Endometrial microvascular endothelial cells (primary cell): ENCODE results near the gene TAS2R1. TPM values are rescaled to one million over a fixed set of nuclear protein-coding genes. Genes with fewer than 3 reads are reported as not detected.

Experiments used
- in situ Hi-C: cut with HindIII; loops from 2 replicates; pipeline ENCODE4 v1.10.0; 2017; ENCODE audit warnings: low sequenced_read_pairs, low pct_unique_long_range_greater_than_20kb; ENCODE audit errors: inconsistent ontology term
- total RNA-seq: library from RNA; depleted of rRNA; stranded (reverse); fragments of >200 nt; gene quantifications from one replicate; pipeline ENCODE4 v1.2.3, GENCODE V29; 2015; ENCODE audit errors: inconsistent ontology term

The TAS2R1 gene, protein sequence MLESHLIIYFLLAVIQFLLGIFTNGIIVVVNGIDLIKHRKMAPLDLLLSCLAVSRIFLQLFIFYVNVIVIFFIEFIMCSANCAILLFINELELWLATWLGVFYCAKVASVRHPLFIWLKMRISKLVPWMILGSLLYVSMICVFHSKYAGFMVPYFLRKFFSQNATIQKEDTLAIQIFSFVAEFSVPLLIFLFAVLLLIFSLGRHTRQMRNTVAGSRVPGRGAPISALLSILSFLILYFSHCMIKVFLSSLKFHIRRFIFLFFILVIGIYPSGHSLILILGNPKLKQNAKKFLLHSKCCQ
- total RNA-seq: not detected

DNA sequence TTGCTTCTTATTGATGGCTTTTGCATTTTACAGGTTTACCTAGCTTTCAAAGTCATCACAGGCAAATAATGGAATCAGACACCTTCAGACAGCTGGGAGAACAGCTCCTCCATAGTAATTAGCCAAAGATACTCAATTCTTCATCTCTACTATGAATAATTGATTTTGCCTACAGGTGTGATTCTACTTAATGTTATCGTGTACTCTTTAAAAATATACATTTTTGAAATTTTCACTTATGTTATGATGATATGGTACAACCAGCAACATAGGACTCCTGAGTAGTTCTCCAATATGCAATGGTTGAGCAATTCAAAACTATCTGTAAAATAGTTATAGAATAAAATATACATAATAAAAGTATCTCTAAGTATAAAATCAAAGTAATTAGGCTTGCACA is at the start of gene TAS2R1:
Gene TAS2R1 (minus strand): TSS at position 101 of the 400 bp plus-strand sequence. CDS start 319 bp downstream, outside the sequence.
- in situ Hi-C loops: no loop called here

DNA sequence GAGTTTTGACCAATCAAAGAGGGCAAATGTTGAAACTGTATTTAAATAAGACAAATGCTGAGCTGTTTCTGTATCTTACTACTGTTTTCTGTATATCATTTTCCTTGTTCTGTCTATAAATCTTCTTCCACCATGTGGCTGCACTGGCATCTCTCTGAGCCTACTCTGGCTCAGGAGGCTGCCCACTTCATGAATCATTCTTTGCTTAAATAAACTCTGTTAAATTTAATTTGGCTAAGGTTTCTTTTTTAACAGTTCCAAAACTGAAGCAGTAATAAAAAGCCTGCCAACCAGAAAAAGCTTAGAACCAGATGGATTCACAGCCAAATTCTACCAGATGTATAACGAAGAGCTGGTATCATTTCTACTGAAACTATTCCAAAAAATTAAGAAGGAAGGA is 40.2 kb upstream of the TAS2R1 start:
- in situ Hi-C loops: no loop called here

DNA sequence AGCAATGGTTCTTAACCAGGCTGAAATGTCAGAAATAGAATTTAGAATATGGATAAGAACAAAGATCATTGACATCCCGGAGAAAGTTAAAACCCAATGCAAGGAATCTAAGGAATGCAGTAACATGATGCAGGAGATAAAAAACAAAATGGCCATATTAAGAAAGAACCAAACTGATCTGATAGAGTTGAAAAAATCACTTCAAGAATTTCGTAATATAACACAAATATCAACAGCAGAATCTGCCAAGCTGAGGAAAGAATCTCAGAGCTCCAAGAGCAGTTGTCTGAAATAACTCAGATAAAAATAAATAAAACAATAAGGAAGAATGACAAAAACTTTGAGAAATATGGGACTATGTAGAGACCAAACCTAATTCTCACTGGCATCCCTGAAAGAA is 37.8 kb upstream of the TAS2R1 start:
- in situ Hi-C loops: no loop called here

DNA sequence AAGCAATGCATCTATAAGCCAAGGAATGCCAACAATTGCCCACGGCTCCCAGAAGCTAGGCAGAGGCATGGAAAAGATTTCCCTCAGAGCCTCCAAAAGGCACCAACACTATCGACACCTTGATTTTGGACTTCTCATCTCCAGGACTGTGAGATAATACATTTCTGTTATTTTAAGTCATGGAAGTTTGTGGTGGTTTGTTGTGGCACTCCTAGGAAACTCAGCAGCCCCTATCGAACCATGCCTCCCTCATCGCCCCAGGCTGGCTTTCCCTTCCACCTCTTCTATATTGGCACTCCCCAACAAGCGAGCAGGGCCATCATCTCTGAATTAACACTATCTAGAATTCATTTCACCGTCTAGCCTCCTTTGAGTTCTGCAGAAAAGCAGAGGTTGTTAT is 33.7 kb upstream of the TAS2R1 start:
- in situ Hi-C loops: no loop called here

DNA sequence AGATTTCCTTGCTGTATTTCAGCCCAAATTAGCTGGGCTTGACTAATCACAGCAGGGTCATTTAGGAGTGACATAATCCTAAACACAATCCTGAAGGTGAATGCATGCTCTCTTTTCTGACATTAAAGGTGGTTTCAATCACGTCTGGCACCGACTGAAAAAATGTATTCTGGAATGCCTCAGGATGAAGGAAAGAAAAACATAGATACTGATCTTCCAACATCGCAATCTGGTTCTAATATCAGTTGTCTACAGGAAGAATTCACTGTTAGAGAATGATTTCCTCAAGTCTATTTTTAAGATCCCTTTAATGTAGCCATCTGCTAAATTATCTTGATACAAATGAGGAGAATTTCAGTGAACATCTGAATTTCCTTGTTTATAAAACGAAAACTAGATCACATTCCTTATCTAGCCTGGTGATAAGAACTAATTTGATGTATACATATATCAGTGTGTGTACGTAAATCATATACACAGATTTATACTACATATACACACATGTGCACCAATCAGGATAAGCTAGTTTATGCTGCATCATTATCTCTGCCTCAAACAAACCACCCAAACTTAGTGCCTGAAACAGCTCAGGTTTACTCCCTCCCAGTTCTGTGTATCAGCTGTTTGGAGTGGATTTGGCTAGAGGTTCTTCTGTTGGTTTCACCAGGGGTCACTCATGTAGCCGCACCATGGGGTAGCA is 31.3 kb upstream of the TAS2R1 start:
- in situ Hi-C loops: no loop called here

DNA sequence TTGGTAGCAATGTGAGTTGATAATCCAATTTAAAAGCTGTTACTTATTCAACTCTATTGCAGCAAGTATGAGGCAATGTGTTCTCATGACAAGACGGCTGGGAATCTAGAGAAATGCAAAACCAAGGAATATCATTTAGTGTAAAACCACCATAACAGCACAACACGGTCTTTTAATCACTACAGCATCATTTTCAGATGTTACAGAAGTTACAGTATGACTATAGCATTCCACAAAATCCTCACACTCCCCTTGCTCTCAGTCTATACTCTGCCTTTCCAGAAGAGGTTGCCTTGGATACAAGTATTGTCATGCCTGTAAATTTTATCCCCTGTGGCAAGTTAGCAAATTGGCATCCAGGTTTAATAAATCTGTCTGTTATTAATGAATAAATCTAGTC is 28.6 kb upstream of the TAS2R1 start:
- in situ Hi-C loops: no loop called here

DNA sequence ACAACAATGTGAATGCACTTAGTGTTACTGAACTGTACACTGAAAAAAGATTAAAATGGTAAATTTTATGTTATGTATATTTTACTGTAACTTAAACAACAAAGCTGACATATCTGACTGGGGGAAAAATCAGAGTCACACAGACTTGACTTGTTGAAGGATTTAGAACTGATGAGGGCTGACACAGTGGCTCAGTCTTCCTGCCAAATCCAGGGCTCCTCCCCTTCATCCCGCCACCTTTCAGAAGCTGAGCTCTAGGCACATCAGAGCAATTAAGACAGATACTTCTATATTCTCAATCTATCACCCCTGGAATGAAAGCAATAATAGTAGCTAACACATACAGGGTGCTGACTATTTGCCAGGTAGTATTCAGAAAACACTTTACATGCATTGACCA is 27.7 kb upstream of the TAS2R1 start:
- in situ Hi-C loops: no loop called here

DNA sequence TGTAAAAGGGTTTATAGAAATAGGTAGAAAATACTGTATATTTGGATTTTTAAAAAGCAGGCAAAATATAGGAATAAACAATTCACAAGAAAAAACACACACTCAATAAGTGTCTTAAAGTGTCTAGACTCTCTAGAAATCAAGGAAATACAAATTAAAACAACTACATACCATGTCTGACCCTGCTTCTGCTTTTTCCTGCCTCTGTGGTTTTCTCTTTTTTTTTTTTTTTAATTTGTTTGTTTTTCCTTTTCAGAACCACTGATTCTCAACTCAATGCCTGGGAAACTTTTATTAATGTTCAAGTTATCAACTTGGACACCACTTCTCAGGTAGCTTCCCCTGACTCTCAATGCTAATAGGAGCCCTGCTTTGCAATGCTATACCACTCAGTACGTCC is 25.5 kb upstream of the TAS2R1 start:
- in situ Hi-C loops: no loop called here

DNA sequence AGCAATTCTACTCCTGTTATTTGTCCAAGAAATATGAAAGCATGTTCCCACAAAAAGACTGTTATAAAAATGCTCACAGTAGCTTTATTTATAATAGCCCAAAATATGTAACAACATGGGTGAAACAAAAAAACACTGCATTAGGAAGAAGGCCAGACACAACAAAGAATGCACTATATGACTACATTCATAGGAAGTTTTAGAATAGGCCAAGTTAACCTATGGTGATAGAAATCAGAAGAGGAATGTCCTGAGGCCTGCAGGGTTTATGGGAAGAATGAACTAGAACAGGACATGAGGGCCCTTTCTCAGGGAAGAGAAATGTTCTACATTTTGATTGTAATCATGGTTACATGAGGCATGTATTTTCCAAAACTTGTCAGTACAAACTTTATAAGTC is 24.7 kb upstream of the TAS2R1 start:
- in situ Hi-C loops: no loop called here

DNA sequence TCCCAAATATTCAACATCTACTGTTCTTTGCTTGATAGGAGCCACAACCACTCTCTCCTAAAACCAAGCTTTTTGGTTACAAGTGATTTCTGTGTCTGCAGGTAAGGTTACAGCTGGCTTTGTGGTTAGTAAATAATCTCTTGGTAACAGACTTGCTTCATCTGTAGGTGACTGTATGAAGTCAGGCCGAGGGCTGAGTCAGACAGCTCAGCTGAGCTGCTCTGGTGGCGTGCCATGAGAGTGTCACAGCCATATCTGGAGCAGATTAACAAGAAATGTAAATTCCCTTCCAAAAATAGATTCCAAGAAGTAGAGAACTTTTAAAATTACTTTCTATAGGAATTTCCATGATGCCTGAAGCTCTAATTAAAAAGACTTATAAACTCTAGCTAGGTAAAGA is 23.7 kb upstream of the TAS2R1 start:
- in situ Hi-C loops: no loop called here

DNA sequence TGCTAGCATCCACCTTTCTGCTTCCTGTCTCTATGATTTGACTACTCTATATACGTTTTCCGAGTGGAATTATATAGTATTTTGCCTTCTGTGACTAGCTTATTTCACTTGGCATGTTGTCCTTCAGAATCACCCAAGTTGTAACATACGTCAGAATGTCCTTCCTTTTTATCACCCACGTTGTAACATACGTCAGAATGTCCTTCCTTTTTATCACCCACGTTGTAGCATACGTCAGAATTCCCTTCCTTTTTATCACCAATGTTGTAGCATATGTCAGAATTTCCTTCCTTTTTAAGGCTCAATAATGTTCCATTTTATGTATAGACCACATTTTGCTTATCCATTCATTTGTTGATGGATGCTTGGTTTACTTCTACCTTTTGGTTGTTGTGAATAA is 22.9 kb upstream of the TAS2R1 start:
- in situ Hi-C loops: no loop called here

DNA sequence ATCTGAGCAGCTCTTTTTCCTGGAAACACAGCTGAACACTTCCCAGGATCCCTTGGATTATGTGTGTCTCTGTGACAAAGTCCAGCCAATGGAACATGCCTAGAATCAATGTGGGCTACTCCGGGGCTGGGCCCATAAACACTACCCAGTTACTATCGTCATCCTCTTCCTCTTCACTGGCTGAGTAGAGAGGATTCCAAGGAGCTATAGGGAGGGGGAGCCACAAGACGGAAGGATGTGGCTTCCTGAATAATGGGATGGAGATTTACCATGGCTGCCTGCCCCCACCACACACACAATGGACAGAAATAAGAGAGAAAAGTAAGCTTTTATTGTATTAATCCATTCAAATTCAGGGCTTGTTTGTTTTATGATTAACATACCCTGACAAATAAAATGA is 22.1 kb upstream of the TAS2R1 start:
- in situ Hi-C loops: no loop called here

DNA sequence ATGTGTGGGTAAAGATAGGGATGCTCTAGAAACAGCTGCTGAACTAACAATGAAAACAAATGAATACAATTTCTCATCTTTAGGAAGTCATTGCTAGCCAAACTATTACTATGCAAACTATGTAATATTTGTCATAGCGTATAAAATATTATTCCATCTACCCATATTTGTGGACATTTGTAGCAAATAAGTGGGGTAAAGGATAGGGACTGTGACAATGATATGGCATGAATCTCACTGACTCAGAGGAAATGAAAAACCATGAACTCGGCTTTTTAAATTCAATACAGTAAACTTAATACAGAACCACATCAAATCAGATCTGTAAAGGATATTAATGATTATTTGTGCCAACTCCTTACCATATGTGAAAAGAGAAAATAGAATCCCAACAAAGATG is 16.7 kb upstream of the TAS2R1 start:
- in situ Hi-C loops: no loop called here

DNA sequence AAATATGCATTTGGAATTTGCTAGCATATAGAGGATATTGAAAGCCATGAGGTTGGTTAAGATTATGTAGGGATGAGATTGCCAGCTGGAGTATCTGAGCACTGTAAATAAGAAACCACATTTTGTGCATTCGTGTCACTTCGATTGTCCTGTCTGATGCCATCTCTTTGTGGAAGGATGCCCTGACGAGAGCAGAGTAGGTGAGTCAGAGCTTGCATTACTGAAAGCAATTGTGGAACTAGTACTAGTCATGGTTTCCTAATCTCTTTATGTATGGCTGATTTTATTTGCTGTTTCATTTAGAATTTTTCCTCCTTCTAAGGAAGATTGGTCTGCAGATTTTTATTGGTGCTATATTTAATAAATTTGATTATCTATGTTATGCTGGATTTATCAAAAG is 14.5 kb upstream of the TAS2R1 start:
- in situ Hi-C loops: no loop called here

DNA sequence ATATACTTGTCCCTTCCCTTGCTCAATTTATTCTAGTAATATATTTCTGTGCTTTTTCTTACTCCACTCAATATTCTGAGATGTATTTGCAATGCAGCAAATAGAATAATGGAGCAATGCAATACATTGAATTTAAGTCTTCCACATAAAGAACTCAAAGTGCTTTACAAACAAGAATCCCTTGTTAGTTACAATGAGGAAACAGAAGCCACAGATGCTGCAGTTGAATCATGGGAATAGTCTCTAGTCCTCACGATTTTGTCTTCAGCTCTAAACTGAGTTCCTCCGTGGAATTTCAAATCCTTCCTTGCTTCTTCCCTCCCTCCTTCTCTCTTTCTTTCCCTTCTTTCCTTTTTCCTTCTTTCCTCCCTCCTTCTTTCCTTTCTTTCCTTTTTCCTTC is 12.5 kb upstream of the TAS2R1 start:
- in situ Hi-C loops: no loop called here

DNA sequence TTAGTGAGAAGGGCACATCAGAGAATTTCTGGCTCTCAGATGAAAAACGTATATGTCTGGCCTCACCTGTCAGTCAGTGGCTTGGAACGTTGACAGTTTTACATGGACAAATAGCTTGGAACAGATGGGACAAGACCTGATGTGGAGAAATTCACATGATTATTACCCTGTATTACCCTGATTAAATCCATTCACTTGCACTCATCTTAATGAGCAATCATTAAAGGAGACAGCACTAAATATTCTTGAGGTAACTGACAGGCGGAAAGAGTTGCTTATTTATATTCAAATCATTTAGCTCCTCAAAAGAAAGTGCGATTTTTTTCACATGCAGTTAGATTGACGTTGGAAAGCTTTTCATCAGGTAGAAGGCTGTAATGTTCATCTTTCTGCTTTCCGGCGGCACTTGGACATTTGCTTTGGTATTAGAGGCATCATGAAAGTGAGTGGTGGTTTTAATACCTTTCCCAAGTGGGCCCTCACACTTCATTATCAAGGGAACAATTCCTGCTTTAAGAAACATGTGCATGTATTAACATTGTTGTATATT is 11.7 kb upstream of the TAS2R1 start:
- in situ Hi-C loops: no loop called here

DNA sequence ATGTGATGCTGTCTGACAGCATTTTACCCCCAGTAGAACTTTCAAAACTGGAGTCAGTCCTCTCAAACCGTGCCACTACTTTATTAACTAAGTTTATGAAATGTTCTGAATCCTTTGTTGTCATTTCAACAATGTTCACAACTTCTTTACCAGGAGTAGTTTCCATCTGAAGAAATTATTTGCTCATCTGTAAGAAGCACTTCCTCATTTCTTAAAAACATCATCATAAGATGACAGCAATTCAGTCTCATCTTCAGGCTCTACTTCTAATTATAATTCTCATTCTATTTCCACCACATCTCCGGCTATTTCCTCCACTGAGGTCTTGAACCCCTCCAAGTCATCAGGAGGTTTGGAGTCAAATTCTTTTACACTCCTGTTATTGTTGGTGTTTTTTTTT is 2.3 kb upstream of the TAS2R1 start:
- in situ Hi-C loops: no loop called here

DNA sequence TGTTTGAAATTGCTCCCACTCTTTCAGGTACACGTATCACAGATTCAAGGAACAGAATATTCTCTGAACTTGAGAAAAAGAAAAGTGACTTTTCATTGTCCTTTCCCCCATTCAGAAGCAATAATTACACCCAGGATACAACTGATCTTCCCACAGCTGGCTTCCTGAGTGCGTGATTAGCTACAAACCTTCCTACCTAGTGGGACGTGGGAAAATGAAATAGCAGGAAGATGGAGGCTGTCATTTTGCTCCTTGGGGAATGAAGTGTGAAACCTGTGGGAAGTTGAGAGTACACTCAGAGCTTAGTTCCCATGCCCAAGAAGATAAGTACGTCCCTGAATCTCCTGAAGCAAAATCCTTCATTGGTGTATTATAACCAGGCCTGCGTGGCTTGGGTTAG is 2.6 kb downstream of the TAS2R1 start:
- in situ Hi-C loops: no loop called here

DNA sequence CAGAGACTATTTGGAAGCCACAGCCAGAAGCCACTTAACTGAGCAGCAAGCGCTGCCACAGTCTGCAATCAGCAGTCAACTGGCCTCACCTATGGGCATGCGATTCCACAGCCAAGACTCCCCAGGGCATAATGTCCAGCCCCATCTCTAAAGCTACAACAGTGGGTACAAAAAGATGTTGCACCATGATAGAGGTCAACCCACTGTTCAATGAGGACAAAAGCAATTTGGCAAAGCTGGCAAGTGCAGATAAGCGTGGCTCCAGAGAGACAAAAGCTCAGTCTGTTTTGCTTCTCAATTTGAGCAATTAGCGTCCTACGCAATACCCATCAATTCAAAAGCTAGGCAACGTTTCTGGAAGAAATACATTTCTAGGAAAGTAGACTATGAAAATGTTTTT is 3.2 kb downstream of the TAS2R1 start:
- in situ Hi-C loops: no loop called here

DNA sequence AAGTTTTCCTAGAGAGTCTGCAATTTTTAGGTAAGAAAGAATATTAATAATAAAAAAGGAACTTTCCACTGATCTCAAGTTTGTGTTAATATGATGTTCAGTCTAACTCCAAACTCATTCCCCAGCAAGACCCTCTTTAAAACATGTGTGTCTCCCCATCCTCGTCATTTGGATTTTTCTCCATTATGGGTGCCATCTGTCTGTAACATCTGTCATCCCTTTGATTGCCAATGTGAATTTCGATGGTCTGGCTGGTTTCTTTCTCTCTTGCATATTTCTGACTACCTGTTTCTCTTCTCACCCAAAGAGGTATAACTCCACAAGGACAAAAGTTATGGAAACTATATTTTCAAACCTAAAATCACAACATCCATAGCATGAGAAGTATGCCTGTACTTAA is 4.4 kb downstream of the TAS2R1 start:
- in situ Hi-C loops: no loop called here
